Ammon's horn (tissue), 1 donor: ENCODE data around the gene IL11RA.

ENCODE experiments used
- DNase-seq: peaks from one replicate; pipeline ENCODE4 v3.0.0-alpha.2; 2016; ENCODE audit warnings: low spot score

IL11RA gene

DNA sequence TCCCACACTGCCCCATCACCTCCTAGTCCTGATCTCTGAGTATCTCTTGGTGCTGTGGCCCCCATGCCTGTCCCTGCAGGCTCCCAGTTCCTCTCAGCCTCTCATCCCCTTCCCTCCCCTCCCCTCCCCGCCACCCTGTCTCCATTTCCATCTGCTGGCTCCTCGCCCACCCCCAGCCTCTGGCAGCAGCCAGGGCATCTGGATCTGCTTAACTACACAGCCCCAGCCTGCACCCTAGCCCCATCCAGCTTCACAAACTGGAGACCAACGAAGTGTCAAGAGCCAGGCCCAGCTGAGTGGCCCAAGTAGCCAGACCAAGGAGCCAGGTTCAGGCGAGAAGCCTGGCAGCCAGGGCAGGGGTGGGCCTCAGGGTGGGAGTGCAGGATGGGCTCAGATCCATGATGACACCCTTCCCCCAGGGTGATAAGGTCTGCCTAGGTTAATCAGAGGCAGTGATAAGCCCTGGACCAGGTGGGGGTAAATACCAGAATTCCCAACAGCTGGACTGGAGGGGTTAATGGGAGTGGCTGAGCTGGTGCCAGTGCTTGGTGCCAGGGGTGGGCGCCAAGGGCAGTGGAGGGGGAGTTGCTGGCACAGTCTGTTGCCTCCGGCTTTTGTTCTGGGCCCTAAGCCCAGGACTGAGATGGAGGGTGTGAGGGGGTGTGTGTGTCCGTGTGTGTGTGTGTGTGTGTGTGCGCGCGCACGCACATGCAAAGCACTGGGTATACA lies 2.5 kb downstream of the IL11RA start:
- DNase-seq = peak; percentile 89

DNA sequence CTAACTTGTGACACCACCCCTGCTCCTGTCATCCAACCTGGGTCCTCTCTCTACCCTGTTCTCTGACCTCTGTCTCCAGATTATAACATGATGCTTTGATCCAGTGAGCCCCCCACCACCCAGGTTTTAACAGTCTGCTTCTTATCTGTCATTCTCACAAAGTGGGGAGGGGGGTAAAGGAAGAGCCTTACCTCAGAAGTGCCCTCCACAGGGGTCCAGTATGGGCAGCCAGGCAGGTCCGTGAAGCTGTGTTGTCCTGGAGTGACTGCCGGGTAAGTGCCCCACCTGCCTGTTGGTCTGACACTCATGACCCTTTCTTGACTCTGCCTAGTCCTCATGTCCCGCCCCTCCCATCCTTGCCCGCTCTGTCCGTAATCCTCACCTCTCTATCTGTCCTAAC lies 3.4 kb downstream of the IL11RA start:
- DNase-seq = no peak

DNA sequence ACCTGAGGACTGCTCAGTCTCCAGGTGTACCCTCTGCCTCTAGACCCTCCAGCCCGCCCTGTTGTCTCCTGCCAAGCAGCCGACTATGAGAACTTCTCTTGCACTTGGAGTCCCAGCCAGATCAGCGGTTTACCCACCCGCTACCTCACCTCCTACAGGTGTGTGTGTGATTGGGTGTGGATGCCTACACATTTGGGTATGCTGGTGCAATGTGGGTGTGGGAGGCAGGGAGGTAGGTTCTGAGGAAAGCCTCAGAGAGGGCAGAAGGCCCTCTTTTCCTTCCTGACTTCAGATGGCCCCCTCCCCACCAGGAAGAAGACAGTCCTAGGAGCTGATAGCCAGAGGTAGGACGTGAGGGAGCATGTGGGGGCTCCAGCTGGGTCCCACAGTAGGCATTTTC lies 5.0 kb downstream of the IL11RA start:
- no peak for DNase-seq

DNA sequence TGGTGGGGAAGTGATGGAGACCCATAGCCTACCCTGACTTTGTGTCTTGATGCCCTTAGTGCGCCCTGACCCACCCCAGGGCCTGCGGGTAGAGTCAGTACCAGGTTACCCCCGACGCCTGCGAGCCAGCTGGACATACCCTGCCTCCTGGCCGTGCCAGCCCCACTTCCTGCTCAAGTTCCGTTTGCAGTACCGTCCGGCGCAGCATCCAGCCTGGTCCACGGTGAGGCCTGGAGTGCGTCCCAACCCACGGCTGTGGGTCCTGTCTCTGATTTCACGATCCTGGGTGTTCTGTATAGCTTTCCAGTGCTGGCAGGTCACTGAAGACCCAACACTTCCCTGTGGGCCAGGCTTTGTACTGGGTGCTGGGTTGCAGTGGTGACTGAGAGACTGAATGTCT lies 6.5 kb downstream of the IL11RA start:
- DNase-seq = no peak

DNA sequence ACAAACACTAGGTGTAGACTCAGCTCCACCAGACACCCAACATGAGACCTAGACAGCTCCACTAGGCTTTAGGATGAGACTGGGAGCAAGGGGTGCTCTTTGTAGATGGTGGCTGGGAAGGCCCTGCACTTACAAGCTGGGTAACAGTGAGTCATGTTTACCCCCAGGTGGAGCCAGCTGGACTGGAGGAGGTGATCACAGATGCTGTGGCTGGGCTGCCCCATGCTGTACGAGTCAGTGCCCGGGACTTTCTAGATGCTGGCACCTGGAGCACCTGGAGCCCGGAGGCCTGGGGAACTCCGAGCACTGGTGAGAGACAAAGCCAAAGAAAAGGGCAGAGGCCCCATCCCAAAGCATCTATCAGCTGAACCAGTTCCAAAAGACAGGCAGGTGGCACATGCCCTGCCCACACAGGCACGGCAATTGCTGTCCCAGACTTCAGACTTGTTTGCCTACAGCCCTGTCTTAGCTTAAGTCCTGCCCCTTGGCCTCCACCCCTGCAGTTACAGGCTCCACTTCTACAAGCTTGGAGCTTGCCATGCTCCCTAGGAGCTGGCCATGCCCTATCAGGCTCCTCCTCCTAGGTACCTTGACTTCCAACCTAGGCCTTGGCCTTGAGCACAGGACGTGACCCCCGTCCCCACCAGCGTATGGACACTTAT lies 7.7 kb downstream of the IL11RA start:
- DNase-seq = no peak

DNA sequence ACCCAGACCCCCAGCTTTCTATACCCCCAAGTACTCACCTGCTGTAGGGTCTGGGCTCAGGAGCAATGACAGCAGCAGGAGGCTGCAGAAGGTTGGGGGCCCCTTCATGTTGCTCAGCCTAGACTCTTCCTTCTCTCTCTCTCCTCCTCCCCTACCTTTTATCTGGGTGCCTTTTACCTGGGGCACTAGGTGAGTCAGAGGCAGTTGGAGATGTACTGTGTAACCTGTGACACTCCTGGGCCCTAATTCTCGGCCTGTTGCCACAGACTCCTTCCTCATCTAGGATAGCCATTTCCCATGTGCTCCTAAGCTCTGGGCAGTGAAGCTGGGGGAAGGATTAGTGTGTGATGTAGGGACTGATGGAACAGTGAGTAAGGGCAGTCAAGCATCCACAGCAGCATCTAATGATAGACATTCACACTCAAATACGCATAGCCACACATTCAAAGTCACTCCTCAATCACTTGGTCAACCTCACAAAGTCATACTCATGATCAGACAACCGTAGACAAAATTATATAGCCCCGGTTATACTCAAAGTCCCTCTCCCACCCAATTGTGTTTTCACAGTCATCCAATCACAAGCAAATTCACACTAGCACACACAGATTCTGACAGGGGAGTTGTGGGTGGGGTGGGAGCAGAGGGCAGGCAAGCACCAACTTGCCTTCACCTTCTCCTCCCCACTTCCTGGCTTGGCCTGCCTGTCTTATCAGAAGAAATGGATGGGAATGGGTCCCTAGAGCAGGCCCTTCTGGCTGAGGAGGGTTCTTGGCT lies 10.7 kb downstream of the IL11RA start, which contains the start of gene CCL27:
Gene CCL27 (minus strand): TSS at position 132 of the 777 bp plus-strand sequence. CDS start 24 bp downstream, at position 108.
- DNase-seq = no peak

DNA sequence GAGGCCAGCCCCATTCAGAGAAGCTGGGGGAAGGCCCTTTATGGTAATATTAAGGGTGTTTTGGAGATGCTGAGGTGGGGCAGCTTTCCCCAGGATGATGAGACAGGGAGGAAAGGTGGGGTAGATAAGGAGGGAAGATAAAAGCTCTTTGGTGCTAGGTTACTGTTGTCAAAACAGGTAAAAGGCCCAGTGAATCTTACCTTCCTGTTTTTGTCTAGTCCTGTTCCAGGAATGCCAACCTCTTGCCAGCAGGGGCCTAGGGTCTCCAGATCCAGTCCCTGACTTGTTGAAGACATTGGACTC lies 11.3 kb downstream of the IL11RA start:
- DNase-seq = no peak

DNA sequence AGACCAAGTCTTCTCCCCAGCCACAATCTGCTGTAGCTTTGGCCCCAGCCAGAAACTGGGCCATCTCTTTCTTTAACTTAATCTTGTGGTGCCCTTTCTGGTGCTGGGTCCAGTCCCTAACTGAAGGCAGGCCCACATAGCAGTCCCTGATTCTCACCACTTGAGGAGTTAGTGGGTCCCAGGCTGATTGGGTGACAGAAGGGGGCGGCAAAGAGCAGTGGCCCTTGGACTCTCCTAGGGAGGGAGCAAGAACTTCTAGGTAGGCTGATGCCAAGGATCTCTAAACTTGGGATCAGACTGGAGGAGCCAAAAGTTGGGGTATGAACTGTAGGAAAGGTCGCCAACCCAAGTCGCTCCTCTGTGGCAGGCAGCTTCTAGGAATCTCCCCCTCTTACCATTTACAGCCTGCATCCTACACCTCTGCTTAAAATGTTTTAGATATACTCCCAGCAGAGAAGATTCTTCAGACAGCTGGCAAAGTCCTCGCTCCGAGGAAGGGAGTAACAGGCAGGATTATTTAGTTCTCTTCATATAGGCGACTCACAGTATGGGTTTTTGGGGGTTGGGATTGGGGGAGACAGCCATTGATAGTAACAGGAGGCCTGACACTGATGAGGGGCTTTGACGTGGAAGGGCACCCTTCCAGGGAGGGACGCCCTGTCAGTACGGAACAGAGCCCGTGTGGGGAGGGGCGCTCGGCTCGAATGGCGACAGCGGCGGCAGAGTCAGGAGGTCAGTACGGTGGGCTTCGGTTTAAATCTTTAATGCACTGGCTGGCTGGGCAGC lies 12.5 kb downstream of the IL11RA start:
- DNase-seq = peak; percentile 86

DNA sequence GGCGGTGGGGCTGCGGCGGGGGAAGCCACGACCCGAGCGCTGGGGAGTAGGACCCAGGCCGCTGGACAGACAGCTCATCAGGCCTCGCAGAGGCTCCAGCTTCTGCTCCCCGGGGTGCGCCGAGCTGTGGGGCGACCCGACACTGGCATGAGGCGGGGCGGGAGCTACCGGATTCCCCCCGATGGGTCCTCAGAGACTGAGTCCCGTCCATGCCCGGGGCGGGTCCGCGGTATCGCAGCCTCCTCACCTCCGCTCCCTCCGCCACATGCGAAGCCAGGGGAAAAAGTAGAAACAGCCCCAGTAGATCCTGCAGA lies 13.0 kb downstream of the IL11RA start:
- DNase-seq = no peak

DNA sequence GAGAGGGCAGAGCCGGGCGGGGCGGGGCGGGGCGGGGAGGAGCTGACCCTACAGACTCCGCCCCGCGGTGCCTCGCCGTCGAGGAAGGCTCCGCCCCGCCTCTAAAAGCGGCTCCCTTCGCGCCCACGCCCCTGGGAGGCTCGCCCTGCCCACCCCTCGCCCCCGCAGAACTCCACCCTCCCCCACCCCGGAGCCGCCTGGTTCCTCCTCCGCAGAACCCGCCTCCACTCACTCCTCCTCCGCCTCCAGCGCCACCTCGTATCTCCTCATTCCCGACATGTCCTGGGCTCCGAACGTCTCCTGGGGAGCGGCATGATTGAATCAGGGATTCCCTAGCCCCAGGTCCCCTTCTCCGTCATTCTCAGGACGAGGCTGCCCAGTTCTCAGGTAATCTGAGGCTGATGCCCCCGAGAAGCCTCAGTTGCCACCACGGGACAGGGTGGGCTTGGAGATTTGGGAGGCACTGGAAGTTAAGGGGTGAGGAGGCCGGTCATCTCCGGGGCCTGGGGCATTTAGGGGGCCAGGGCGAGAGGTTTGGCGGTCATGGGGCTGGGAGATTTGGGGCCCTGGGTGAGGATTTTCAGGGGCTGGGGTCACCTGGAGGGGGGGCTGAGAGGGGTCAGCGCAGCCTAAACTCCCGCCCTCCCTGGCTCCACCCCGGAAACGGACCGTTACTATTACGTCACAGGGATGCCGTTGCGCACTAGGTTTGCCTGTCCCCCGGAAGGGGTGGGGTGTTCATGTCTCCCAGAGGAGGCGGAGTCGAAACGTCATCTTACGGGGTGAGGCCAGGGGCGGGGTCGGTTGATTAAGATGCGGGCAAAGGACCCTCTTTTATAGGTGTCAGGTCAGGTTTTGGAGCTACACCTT lies 13.6 kb downstream of the IL11RA start:
- DNase-seq = peak; percentile 97

DNA sequence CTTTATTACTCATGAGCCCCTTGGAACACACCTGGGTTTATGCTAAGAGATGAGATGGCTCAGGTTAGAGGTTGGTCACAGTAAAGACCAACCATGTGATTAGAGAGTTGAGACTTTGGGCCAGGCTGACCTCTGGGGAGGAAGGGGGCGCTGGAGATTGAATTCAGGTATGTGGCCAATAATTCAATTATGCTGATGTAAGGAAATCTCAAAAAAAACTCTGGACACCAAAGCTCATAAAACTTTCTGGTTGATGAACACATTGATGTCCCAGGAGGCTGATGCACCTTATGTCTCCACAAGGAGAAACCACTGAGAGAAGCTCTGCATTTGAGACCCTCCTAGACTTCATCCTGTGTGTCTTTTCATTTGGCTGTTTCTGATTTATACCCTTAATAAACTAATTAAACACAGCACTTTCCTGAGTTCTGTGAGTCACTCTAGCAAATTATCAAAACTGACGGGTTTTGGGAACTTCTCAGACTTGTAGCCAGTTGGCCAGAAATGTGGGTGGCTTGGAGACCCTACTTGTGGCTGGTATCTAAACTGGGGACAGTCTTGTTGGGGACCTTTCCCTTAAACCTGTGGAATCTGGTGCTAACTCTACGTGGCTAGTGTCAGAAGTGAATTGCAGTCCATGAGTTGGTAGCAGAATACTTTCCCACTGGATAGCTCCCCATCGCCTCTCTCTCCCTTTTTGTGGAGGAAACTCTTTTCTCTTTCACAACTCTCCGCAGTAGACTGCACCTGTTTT lies 18.0 kb downstream of the IL11RA start:
- DNase-seq = no peak

DNA sequence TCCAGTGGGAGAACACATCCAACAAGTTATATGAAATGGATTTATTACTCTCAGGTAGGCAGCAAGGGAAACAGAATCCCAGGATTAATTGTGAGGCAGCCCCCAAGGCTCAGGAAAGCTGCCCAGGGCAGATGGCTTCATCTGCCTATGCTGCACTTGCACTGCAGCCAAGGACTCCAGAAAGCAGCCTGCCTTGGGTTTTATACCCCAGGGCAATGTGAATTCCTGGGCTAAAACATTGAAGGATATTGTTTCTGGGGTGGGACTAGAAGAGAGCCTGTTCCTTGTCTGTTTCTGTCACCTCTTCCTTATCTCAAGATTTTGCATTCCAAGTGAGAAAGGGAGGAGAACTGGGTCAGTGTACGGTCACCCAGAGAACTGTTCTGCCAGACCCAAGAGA lies 19.3 kb downstream of the IL11RA start:
- no peak for DNase-seq

DNA sequence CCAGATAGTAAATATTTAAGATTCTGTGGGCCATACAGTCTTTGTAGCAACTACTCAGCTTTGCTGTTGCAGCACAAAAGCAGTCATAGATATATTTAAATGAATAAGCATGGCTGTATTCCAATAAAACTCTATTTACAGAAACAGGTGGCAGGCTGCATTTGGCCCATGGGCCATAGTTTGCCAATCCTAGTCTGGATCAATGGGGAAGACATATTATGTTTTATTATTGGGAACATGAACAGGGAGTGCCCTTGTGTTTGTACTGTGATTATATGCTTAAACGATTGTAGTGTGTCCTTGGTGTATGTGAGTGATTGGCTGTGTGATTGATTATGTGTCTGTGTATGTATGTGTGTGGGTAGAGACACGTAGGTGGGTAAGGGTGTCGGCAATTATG lies 22.5 kb downstream of the IL11RA start:
- DNase-seq = no peak

DNA sequence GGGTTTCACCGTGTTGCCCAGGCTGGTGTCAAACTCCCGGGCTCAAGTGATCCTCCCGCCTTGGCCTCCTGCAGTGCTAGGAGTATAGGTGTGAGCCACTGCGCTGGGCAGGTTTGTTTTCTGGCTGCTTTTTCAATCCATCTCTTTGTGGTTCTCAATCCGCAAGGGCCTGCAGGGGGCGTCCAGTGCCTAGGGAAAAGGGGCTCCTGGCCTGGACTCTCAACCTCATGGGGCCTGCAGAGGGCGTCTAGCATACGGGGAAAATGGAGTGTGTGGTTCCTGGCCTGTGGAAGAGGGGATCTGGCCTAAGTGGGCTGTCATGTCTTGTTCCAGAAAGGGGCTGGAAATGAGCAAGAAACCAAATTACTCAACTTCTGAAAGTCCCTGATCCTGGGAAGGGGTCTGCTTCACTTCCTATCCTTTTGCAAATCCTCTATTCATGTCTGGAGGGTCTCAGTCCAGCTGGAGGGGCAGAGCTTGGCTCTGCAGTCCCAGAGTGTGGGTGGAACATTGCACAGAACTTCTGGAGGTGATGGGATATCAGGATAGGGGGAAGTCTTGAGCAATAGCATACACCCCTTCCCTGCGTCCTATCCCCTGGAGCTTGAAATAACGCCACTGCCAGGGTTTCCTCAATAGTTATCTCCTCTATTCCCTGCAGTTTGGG lies 23.2 kb downstream of the IL11RA start:
- DNase-seq = peak; percentile 53

DNA sequence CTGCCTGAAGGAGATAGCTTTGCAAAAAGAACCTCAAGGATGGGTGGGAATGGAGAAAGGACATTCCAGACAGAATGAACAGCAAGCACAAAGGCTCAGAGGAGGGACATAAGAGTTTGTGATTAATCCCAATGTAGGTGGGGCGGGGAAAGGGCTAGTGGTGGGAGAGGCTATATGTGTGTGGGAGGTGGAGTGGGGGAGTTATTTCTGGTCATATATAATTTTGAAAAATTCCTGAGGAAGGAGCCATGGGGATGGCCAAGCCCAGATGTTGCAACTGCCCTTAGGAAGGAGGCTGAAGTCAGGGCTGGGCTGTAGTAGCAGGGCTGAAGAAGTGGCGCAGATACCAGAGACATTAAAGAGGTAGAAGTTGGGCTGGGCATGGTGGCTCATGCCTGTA lies 23.9 kb downstream of the IL11RA start:
- DNase-seq = no peak

DNA sequence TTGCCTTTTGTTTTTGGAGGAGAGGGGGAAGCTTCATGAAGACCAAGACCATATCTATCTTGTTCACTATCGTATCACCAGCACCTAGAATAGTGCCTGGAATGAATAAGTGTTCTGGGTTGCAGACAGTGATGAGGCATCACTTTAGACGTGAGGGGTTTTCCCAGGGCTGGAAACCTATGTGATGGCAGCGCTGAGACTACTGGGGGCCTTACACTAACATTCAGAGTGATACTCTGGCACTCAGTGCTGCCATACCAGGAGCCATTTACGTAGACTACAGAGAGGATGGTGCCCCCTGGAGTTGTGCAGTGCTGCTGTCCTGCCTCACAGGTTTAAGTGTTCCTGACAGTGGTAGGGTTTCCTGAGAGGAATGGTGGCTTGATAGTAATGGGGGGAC lies 32.2 kb downstream of the IL11RA start:
- DNase-seq = no peak

DNA sequence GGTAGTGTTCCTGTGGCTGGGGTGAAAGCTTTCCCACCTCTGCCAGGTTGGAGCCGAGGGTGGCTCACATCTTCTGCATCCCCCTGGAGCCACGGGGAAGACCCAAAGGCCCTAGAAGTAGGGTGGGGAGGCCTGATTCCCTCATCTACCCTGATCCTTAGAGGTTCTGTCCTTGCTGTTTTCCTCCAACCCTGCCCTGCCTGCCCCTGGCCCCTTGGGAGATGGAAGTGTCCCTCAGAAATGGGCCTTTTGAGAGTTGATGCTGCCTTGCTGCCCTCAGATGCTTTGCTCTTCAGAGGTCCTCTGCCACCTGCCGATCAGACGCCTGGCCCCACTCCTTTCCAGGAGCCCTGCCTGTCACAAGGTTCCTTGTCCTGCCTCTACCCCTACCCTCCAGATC lies 32.8 kb downstream of the IL11RA start:
- DNase-seq = no peak

DNA sequence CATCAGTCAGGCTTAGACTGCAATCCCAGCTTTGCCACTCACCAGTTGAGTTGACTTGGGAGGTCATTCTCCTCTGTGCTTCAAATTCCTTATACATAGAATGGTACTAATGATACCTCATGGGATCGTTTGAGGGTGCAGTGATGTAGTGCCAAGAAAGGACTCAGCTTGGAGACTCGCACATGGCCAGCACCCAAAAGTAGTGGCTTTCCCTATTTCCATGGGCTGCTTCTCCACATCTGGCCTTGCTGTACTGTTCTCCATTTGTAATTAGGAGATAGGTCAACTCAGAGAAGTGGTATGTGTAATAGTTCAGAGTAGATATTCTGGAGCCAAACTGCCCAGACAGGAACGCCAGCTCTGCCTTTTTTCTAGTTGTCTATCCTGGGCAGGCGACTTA lies 33.6 kb downstream of the IL11RA start:
- no peak for DNase-seq

DNA sequence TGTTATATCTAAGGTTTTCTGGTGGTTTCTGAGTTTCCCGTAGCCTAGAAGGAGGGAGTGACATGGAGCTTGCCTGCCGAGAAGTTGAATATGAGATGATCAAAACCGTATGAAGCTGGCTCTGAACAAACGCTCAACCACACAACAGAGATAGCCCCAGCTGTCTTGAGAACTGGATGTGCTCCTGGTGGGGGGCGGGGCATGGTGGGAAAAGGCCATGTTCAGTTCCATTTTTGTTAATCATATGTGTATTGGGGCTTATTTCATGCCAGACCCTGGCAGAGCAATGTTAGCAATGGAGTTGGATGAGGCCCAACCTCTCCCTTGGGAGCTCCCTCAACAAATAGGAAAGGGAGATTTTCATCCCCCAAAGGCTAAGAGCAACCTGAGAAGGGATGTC lies 34.2 kb downstream of the IL11RA start:
- no peak for DNase-seq

DNA sequence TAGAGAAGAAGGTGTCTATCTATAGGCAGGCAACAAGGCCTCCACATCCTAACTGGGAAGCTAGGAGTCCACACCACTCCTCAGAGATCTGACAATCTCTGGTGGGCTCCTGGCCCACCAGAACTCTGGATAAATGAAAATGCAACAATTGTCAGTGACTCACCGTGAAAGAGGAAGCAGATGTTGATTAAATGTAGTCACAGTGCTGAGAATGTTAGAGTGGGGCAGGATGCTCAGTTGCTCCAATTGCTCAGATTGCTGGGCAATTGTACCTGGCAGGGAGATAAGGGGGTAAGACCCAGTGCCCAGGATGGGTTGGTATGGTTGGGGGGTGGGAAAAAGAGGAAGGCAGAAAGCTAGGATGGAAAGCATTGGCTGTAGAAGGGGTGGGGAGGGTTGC lies 34.7 kb downstream of the IL11RA start:
- no peak for DNase-seq
